A549 (cell line): Measurements from ENCODE around the gene ITPRIP.

Experiments used
- CBX8 ChIP-seq: fragments of 200-600 bp; sonication (generic); IDR thresholded peaks from 2 replicates; pipeline ENCODE4 v1.6.1; 2016
- CTCF ChIP-seq: fragments of >200 bp; sonication (Bioruptor Twin); formaldehyde crosslinking; IDR thresholded peaks from 3 replicates; pipeline ENCODE4 v1.5.1; 2016
- E2F6 ChIP-seq: IDR thresholded peaks from 2 replicates; pipeline ENCODE4 v1.6.1; 2012; ENCODE audit warnings: low read depth, borderline replicate concordance
- EP300 ChIP-seq, 2 experiments: fragments of >200 bp; sonication (Bioruptor Twin); formaldehyde crosslinking; IDR thresholded peaks; 2 replicates in 1 of 2; 3 replicates in 1 of 2; pipeline ENCODE4 v1.6.1; 2016 to 2017
- FOSL2 ChIP-seq, 2 experiments: fragments of 450-650 bp in 1 of 2; fragments of >200 bp in 1 of 2; sonication (Bioruptor Twin) in 1 of 2; formaldehyde crosslinking; IDR thresholded peaks; 2 replicates each; pipeline versions ENCODE4 v1.5.0 to v1.6.1; 2016 to 2020; ENCODE audit warnings: mild to moderate bottlenecking in 1 of 2, moderate library complexity in 1 of 2
- GATA3 ChIP-seq: IDR thresholded peaks from 2 replicates; pipeline ENCODE4 v1.6.1; 2012; ENCODE audit warnings: borderline replicate concordance
- KDM1A ChIP-seq: fragments of 200-600 bp; sonication (generic); IDR thresholded peaks from 2 replicates; pipeline ENCODE4 v1.6.1; 2016; ENCODE audit warnings: low read depth, mild to moderate bottlenecking
- MYC ChIP-seq: IDR thresholded peaks from 2 replicates; pipeline ENCODE4 v1.6.1; 2012; ENCODE audit warnings: mild to moderate bottlenecking, inconsistent platforms, low read length, improper control_type of control experiment, borderline replicate concordance
- POLR2A ChIP-seq: IDR thresholded peaks from 2 replicates; pipeline ENCODE4 v1.6.1; 2012; ENCODE audit warnings: mild to moderate bottlenecking, low read length

- TF ChIP-seq MYC, result no peak
- no peak for TF ChIP-seq GATA3
- no peak for TF ChIP-seq CBX8
- no peak for TF ChIP-seq CTCF
- no peak for TF ChIP-seq EP300 (IDR thresholded peaks at IDR 0.05)
- no peak for TF ChIP-seq KDM1A
- TF ChIP-seq POLR2A, result no peak
- TF ChIP-seq FOSL2 (IDR thresholded peaks at IDR 0.05), result no peak
- TF ChIP-seq FOSL2 (CRISPR knock-in tag; IDR thresholded peaks at IDR 0.05), result no peak
- no peak for TF ChIP-seq E2F6
Measured at GRCh38 chr10:104328646-104328895, 9.7 kb downstream of the ITPRIP start.
